HepG2 (cell line): ENCODE results near the gene LYRM9. TPM values are rescaled to one million over a fixed set of nuclear protein-coding genes. Genes with fewer than 3 reads are reported as not detected.

Experiments
- BCL6 ChIP-seq: IDR thresholded peaks from 2 replicates; pipeline ENCODE4 v1.6.1; 2016; ENCODE audit warnings: missing genetic modification reagents, missing compliant biosample characterization
- HNRNPK ChIP-seq: fragments of 200-400 bp; formaldehyde crosslinking; IDR thresholded peaks from 2 replicates; pipeline ENCODE4 v1.6.1; 2018; ENCODE audit warnings: low read length, low read depth, moderate library complexity, mild to moderate bottlenecking; ENCODE audit not compliant: poor library complexity, severe bottlenecking
- KIAA2018 ChIP-seq: sonication (generic); formaldehyde crosslinking; IDR thresholded peaks from 2 replicates; pipeline ENCODE4 v1.5.0; 2020; ENCODE audit warnings: mild to moderate bottlenecking, missing genetic modification reagents, borderline replicate concordance
- MEF2D ChIP-seq: sonication (generic); formaldehyde crosslinking; IDR thresholded peaks from 2 replicates; pipeline ENCODE4 v1.5.1; 2020; ENCODE audit warnings: mild to moderate bottlenecking, missing genetic modification reagents
- NCOA2 ChIP-seq: sonication (generic); formaldehyde crosslinking; IDR thresholded peaks from 2 replicates; pipeline ENCODE4 v1.8.0; 2022; ENCODE audit warnings: inconsistent platforms
- NFIB ChIP-seq: sonication (generic); formaldehyde crosslinking; IDR thresholded peaks from 2 replicates; pipeline ENCODE4 v1.9.0; 2021; ENCODE audit warnings: missing genetic modification reagents, mild to moderate bottlenecking, borderline replicate concordance
- NFRKB ChIP-seq: fragments of 450-650 bp; IDR thresholded peaks from 2 replicates; pipeline ENCODE4 v1.6.1; 2017
- SP2 ChIP-seq: sonication (generic); formaldehyde crosslinking; IDR thresholded peaks from 2 replicates; pipeline ENCODE4 v1.5.1; 2020; ENCODE audit warnings: mild to moderate bottlenecking, missing genetic modification reagents
- ZBTB14 ChIP-seq: sonication (generic); formaldehyde crosslinking; IDR thresholded peaks from 2 replicates; pipeline ENCODE4 v1.4.0; 2020; ENCODE audit warnings: missing genetic modification reagents
- ZBTB2 ChIP-seq: sonication (generic); formaldehyde crosslinking; IDR thresholded peaks from 2 replicates; pipeline ENCODE4 v1.8.0; 2022; ENCODE audit warnings: low read depth, missing genetic modification reagents
- ZBTB3 ChIP-seq: sonication (generic); formaldehyde crosslinking; IDR thresholded peaks from 2 replicates; pipeline ENCODE4 v1.4.0; 2020; ENCODE audit warnings: low read depth, mild to moderate bottlenecking, moderate library complexity, missing genetic modification reagents, borderline replicate concordance
- ZMYM2 ChIP-seq: sonication (generic); formaldehyde crosslinking; IDR thresholded peaks from 2 replicates; pipeline ENCODE4 v1.8.0; 2022; ENCODE audit warnings: mild to moderate bottlenecking, missing genetic modification reagents
- ZNF24 ChIP-seq: fragments of 450-650 bp; IDR thresholded peaks from 2 replicates; pipeline ENCODE4 v1.6.1; 2017; ENCODE audit warnings: antibody characterized with exemption, mild to moderate bottlenecking
- ZNF512 ChIP-seq: sonication (generic); formaldehyde crosslinking; IDR thresholded peaks from 2 replicates; pipeline ENCODE4 v1.4.0; 2020; ENCODE audit warnings: mild to moderate bottlenecking, missing genetic modification reagents
- ZNF574 ChIP-seq: sonication (generic); formaldehyde crosslinking; IDR thresholded peaks from 2 replicates; pipeline ENCODE4 v1.4.0; 2020; ENCODE audit warnings: missing genetic modification reagents
- polyA plus RNA-seq, 8 experiments: library from polyadenylated mRNA; depleted of rRNA in 3 of 8; stranded (reverse) in 7 of 8; unstranded in 1 of 8; fragments of >200 nt; fragmentation: Illumina TruSeq in 4 of 8; extraction: Trizol in 4 of 8; gene quantifications; 2 replicates each; pipeline versions ENCODE4 v1.2.1 to v1.2.3, GENCODE V29; 2011 to 2016; ENCODE audit warnings: low read depth in 4 of 8, missing spikeins in 1 of 8, mixed read lengths in 1 of 8; ENCODE audit not compliant: insufficient read depth in 1 of 8
- total RNA-seq, 5 experiments: library from RNA; depleted of rRNA; stranded (reverse); fragments of >200 nt; fragmentation: Illumina TruSeq; extraction: Trizol; gene quantifications; 2 replicates each; pipeline ENCODE4 v1.2.3, GENCODE V29; 2016; ENCODE audit warnings: low read depth in 1 of 5

LYRM9 gene
- total and polyA plus RNA-seq, 2 of the 13 experiments (the other 11 are each of a cell fraction or from before 2014, with no cell fraction given) = 0.24 to 0.66 TPM

- TF ChIP-seq KIAA2018 (CRISPR knock-in tag) (no peak), ZBTB2 (CRISPR knock-in tag) (no peak), BCL6 (CRISPR knock-in tag) (0 out of 2 replicates have a peak, but pooled peaks have one; percentile 26), ZNF512 (no peak), SP2 (CRISPR knock-in tag) (no peak), NFIB (no peak), ZBTB14 (CRISPR knock-in tag) (no peak), ZNF24 (no peak), ZBTB3 (CRISPR knock-in tag) (no peak), ZNF574 (CRISPR knock-in tag) (no peak), NFRKB (no peak), NCOA2 (CRISPR knock-in tag) (0 out of 2 replicates have a peak, but pooled peaks have one; percentile 18), MEF2D (CRISPR knock-in tag) (no peak), HNRNPK (no peak), ZMYM2 (CRISPR knock-in tag) (no peak)
Measured at GRCh38 chr17:27888945-27889344, 4.2 kb downstream of the LYRM9 start (continued).
